Lower leg skin (tissue), 4 donors: ENCODE measurements around the gene SLFNL1. TPM values are rescaled to one million over a fixed set of nuclear protein-coding genes. Genes with fewer than 3 reads are reported as not detected.

Source experiments
- DNase-seq, 2 donors: peaks; one replicate each; pipeline ENCODE4 v3.0.0-alpha.2; 2019; ENCODE audit warnings: low spot score in 2 of 2
- H3K4me3 ChIP-seq: fragments of 200-600 bp; sonication (generic); 2 replicates; pipeline ENCODE4 v1.5.1; 2017; ENCODE audit warnings: mild to moderate bottlenecking, low read depth; ENCODE audit not compliant: poor library complexity, severe bottlenecking
- CTCF ChIP-seq, 3 donors: fragments of 450-650 bp; IDR thresholded peaks; one replicate each; pipeline ENCODE4 v1.5.1; 2016; ENCODE audit warnings: antibody characterized with exemption in 3 of 3, mild to moderate bottlenecking in 3 of 3, moderate library complexity in 2 of 3
- POLR2A ChIP-seq, 2 donors: fragments of 450-650 bp; IDR thresholded peaks; one replicate each; pipeline ENCODE4 v1.6.1; 2016 to 2017; ENCODE audit warnings: antibody characterized with exemption in 2 of 2, mild to moderate bottlenecking in 1 of 2, moderate library complexity in 1 of 2
- WGBS, 2 donors: methylation state at CpG; one replicate each; pipeline ENCODE4 v1.1.5; 2018; 5-methylcytosine and 5-hydroxymethylcytosine counted together
- intact Hi-C: fragments of 100-400 bp; cut with DNase I; formaldehyde crosslinking; loops from one replicate; pipeline ENCODE4 v1.15.0; 2023; ENCODE audit warnings: low total_unique reads
- total RNA-seq, 4 donors: library from RNA; depleted of rRNA; stranded (reverse); fragments of >200 nt; gene quantifications; one replicate each; pipeline ENCODE4 v1.1.0, GENCODE V29; 2016

Gene SLFNL1
- total RNA-seq, 4 donors from 2014 or later, result 0.26 TPM; not detected in 3

- DNase-seq, result no peak
- TF ChIP-seq CTCF (IDR thresholded peaks at IDR 0.05) (no peak), POLR2A (IDR thresholded peaks at IDR 0.05) (no peak)
- intact Hi-C loops, result no loop called here
- H3K4me3 ChIP-seq, result no peak overlapping the region
- 97 to 98% methylated on average over 4 of the region's 4 CpGs for WGBS, 2 donors
Observed at GRCh38 chr1:40984531-40984930, 37.0 kb downstream of the SLFNL1 start.

- TF ChIP-seq CTCF (IDR thresholded peaks at IDR 0.05), result no peak
- no peak for TF ChIP-seq POLR2A (IDR thresholded peaks at IDR 0.05)
- DNase-seq, result no peak
- 72 to 73% methylated on average over 2 of the region's 2 CpGs for WGBS, 2 donors
- H3K4me3 ChIP-seq, result no peak overlapping the region
- intact Hi-C loops, result no loop called here
Observed at GRCh38 chr1:40984066-40984465, 37.5 kb downstream of the SLFNL1 start.

- DNase-seq, result no peak
- WGBS, 2 donors, result 61 to 67% methylated on average over 1 of the region's 1 CpG
- H3K4me3 ChIP-seq, result no peak overlapping the region
- intact Hi-C loops, result no loop called here
- TF ChIP-seq POLR2A (IDR thresholded peaks at IDR 0.05), result no peak
- TF ChIP-seq CTCF (IDR thresholded peaks at IDR 0.05), result no peak
Observed at GRCh38 chr1:40983286-40983685, 38.2 kb downstream of the SLFNL1 start.

- no peak for TF ChIP-seq POLR2A (IDR thresholded peaks at IDR 0.05)
- no peak for TF ChIP-seq CTCF (IDR thresholded peaks at IDR 0.05)
- DNase-seq, result no peak
- 67 to 74% methylated on average over 1 of the region's 1 CpG for WGBS, 2 donors
- intact Hi-C loops, result no loop called here
- no peak overlapping the region for H3K4me3 ChIP-seq
Observed at GRCh38 chr1:40982721-40983120, 38.8 kb downstream of the SLFNL1 start.

GRCh38 chr1:40981691-40982448 lies 39.7 kb downstream of the SLFNL1 start:
- TF ChIP-seq CTCF (IDR thresholded peaks at IDR 0.05) (no peak), POLR2A (IDR thresholded peaks at IDR 0.05) (no peak)
- 68 to 69% methylated on average over 14 of the region's 14 CpGs for WGBS, 2 donors
- DNase-seq, result no peak
- no peak overlapping the region for H3K4me3 ChIP-seq
- intact Hi-C loops, result no loop called here
